Transverse colon (tissue), 4 donors: ENCODE measurements around the gene TAC1.

ENCODE experiments used
- EP300 ChIP-seq: sonication (generic); formaldehyde crosslinking; IDR thresholded peaks from one replicate; pipeline ENCODE4 v1.6.1; 2017; ENCODE audit warnings: antibody characterized with exemption, low read depth
- POLR2AphosphoS5 ChIP-seq, 3 donors: sonication (generic); formaldehyde crosslinking; IDR thresholded peaks; one replicate each; pipeline ENCODE4 v1.6.1; 2016; ENCODE audit warnings: antibody characterized with exemption in 3 of 3
- TF ChIP-seq, protein P1 (sequence below), 5 experiments: fragments of 200-600 bp in 3 of 5; fragments of 450-650 bp in 2 of 5; sonication (generic) in 3 of 5; IDR thresholded peaks; 1 replicate in 2 of 5; 2 replicates in 3 of 5; pipeline ENCODE4 v1.5.1; 2016 to 2017; ENCODE audit warnings: antibody characterized with exemption in 5 of 5, inconsistent platforms in 3 of 5, mild to moderate bottlenecking in 2 of 5, moderate library complexity in 1 of 5

DNA sequence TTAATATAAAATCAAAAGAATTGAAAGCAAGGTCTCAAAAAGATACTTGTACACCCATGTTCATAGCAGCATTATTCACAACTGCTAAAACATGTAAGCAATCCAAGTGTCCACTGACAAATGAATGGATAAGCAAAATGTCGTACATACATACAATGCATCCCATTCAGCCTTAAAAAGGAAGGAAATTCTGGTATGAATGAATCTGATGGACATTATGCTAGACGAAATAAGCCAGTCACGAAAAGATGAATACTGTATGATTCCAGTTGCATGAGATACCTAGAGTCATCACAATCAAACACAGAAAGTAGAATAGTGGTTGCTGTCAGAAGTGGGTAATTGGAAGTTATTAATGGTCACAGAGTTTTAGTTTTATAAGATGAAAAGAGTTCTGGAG lies 9.5 kb upstream of the TAC1 start:
- no peak for TF ChIP-seq POLR2AphosphoS5 (IDR thresholded peaks at IDR 0.05)
- TF ChIP-seq, protein P1, sequence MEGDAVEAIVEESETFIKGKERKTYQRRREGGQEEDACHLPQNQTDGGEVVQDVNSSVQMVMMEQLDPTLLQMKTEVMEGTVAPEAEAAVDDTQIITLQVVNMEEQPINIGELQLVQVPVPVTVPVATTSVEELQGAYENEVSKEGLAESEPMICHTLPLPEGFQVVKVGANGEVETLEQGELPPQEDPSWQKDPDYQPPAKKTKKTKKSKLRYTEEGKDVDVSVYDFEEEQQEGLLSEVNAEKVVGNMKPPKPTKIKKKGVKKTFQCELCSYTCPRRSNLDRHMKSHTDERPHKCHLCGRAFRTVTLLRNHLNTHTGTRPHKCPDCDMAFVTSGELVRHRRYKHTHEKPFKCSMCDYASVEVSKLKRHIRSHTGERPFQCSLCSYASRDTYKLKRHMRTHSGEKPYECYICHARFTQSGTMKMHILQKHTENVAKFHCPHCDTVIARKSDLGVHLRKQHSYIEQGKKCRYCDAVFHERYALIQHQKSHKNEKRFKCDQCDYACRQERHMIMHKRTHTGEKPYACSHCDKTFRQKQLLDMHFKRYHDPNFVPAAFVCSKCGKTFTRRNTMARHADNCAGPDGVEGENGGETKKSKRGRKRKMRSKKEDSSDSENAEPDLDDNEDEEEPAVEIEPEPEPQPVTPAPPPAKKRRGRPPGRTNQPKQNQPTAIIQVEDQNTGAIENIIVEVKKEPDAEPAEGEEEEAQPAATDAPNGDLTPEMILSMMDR (IDR thresholded peaks at IDR 0.05), result no peak
- TF ChIP-seq EP300, result no peak
